GM12873 (cell line): Measurements from ENCODE around the gene PRMT3.

Experiments
- TF ChIP-seq, protein P1 (sequence below): IDR thresholded peaks from 2 replicates; pipeline ENCODE4 v1.5.1; 2012; ENCODE audit warnings: low read depth, mild to moderate bottlenecking, moderate library complexity, low read length, control low read depth; ENCODE audit not compliant: insufficient read depth; ENCODE audit errors: missing control alignments

Gene PRMT3

GRCh38 chr11:20459865-20460264 is 72.3 kb downstream of the PRMT3 start:
- TF ChIP-seq, protein P1, sequence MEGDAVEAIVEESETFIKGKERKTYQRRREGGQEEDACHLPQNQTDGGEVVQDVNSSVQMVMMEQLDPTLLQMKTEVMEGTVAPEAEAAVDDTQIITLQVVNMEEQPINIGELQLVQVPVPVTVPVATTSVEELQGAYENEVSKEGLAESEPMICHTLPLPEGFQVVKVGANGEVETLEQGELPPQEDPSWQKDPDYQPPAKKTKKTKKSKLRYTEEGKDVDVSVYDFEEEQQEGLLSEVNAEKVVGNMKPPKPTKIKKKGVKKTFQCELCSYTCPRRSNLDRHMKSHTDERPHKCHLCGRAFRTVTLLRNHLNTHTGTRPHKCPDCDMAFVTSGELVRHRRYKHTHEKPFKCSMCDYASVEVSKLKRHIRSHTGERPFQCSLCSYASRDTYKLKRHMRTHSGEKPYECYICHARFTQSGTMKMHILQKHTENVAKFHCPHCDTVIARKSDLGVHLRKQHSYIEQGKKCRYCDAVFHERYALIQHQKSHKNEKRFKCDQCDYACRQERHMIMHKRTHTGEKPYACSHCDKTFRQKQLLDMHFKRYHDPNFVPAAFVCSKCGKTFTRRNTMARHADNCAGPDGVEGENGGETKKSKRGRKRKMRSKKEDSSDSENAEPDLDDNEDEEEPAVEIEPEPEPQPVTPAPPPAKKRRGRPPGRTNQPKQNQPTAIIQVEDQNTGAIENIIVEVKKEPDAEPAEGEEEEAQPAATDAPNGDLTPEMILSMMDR, result no peak

- TF ChIP-seq, protein P1, result no peak
Observed at GRCh38 chr11:20464518-20464917, 77.0 kb downstream of the PRMT3 start.

DNA sequence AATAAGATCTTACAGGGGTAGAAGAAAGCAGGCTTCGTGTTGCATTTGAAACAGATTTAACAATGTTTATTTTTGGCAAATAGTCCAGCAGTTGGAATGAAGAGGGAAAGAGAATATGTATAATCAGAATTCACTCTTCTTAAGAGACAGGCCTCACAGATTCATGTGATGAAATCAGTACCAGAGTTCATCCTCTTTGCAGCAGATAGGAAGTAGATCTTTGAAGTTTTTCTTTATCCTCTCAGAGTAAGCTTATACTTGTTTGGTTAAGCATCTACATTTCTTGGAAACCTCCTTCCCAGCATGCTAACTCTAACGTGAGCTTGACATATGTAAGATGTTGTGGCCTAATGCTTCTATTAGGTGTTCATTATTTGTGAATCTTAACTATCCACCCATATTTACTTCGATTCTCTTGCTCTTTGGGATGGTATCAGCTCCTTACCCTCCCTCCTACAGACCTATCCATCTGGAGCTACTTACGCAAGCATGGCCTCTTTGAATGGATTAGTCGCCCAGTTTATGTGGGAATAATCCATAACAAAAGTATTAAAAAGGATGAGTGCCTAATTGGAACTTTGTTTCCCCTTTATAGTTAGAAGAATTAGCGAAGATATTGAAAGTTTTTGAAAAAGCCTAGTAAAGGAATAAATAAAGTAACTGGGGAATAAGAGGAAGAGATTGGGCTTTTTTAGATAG is 80.1 kb downstream of the PRMT3 start:
- TF ChIP-seq, protein P1, result no peak

- TF ChIP-seq, protein P1, result no peak
Observed at GRCh38 chr11:20470348-20470747, 82.8 kb downstream of the PRMT3 start.

GRCh38 chr11:20474176-20474881 is 86.8 kb downstream of the PRMT3 start:
- TF ChIP-seq, protein P1, result no peak

- TF ChIP-seq, protein P1, result no peak
Observed at GRCh38 chr11:20474882-20475517, 87.5 kb downstream of the PRMT3 start.

- TF ChIP-seq, protein P1, result no peak
Observed at GRCh38 chr11:20477418-20478090, 90.0 kb downstream of the PRMT3 start.
